ENCODE results near the gene ATP5F1D.

DNA sequence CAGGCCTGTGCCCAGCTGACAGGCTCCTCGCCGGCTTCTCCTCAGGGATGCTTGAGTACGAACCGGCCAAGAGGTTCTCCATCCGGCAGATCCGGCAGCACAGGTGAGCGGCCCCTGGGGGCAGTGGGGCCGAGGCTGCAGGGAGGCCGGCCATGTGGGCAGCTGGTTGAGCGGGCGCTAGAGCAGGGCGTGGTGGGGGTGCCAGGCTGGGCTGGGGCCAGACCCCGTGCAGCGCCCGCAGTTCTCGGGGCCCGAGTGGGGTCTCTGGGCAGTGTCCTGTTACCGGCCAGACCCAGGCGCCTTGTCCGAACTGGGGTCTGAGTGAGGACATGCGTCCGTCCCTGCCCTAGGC, 19.7 kb upstream of the ATP5F1D start:
- TF ChIP-seq POLR2A (IDR thresholded peaks at IDR 0.05; ENCODE audit: low read depth, low read length) (no peak), POLR2AphosphoS5 (IDR thresholded peaks at IDR 0.05; ENCODE audit: low read depth, low read length) (no peak)
